Measurements from ENCODE around the gene ARSG.

- TF ChIP-seq ESRRA (CRISPR knock-in tag; IDR thresholded peaks at IDR 0.05; ENCODE audit: borderline replicate concordance) (no peak), CTCF (IDR thresholded peaks at IDR 0.05) (no peak), ZBTB21 (CRISPR knock-in tag; IDR thresholded peaks at IDR 0.05; ENCODE audit: borderline replicate concordance) (no peak)
- TF ChIP-seq, protein P1, sequence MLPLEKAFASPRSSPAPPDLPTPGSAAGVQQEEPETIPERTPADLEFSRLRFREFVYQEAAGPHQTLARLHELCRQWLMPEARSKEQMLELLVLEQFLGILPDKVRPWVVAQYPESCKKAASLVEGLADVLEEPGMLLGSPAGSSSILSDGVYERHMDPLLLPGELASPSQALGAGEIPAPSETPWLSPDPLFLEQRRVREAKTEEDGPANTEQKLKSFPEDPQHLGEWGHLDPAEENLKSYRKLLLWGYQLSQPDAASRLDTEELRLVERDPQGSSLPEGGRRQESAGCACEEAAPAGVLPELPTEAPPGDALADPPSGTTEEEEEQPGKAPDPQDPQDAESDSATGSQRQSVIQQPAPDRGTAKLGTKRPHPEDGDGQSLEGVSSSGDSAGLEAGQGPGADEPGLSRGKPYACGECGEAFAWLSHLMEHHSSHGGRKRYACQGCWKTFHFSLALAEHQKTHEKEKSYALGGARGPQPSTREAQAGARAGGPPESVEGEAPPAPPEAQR (CRISPR knock-in tag; IDR thresholded peaks at IDR 0.05): no peak
- TF ChIP-seq, protein P2, sequence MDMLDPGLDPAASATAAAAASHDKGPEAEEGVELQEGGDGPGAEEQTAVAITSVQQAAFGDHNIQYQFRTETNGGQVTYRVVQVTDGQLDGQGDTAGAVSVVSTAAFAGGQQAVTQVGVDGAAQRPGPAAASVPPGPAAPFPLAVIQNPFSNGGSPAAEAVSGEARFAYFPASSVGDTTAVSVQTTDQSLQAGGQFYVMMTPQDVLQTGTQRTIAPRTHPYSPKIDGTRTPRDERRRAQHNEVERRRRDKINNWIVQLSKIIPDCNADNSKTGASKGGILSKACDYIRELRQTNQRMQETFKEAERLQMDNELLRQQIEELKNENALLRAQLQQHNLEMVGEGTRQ (CRISPR knock-in tag; IDR thresholded peaks at IDR 0.05): no peak
- TF ChIP-seq, protein P3, sequence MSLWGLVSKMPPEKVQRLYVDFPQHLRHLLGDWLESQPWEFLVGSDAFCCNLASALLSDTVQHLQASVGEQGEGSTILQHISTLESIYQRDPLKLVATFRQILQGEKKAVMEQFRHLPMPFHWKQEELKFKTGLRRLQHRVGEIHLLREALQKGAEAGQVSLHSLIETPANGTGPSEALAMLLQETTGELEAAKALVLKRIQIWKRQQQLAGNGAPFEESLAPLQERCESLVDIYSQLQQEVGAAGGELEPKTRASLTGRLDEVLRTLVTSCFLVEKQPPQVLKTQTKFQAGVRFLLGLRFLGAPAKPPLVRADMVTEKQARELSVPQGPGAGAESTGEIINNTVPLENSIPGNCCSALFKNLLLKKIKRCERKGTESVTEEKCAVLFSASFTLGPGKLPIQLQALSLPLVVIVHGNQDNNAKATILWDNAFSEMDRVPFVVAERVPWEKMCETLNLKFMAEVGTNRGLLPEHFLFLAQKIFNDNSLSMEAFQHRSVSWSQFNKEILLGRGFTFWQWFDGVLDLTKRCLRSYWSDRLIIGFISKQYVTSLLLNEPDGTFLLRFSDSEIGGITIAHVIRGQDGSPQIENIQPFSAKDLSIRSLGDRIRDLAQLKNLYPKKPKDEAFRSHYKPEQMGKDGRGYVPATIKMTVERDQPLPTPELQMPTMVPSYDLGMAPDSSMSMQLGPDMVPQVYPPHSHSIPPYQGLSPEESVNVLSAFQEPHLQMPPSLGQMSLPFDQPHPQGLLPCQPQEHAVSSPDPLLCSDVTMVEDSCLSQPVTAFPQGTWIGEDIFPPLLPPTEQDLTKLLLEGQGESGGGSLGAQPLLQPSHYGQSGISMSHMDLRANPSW (CRISPR knock-in tag; conservative IDR thresholded peaks at IDR 0.05; ENCODE audit: low read depth): no peak
Observed at GRCh38 chr17:68344701-68345136, 53.4 kb downstream of the ARSG start.
